Heart left ventricle (tissue), 16 donors: ENCODE measurements around the gene MSANTD1. TPM values are rescaled to one million over a fixed set of nuclear protein-coding genes. Genes with fewer than 3 reads are reported as not detected.

Experiments used
- ATAC-seq, 4 donors: fragments of 200-7000 bp; cut with Tn5 transposase; one replicate each; pipeline ENCODE4 v1.9.1; 2020 to 2022; ENCODE audit warnings: moderate library complexity in 4 of 4, mild to moderate bottlenecking in 3 of 4, moderate number of reproducible peaks in 1 of 4
- DNase-seq, 5 donors: peaks; one replicate each; pipeline ENCODE4 v3.0.0-alpha.2; 2020
- H3K27ac ChIP-seq, 12 donors: fragments of 200-600 bp; sonication (generic) in 4 of 12; one replicate each; pipeline versions ENCODE4 v1.5.0 to v1.8.0; 2016 to 2022; ENCODE audit warnings: mild to moderate bottlenecking in 2 of 12
- H3K27me3 ChIP-seq, 9 donors: fragments of 200-600 bp; sonication (generic) in 2 of 9; one replicate each; pipeline versions ENCODE4 v1.5.1 to v1.8.0; 2016 to 2022; ENCODE audit warnings: mild to moderate bottlenecking in 3 of 9
- H3K36me3 ChIP-seq, 9 donors: fragments of 200-600 bp; sonication (generic) in 2 of 9; one replicate each; pipeline versions ENCODE4 v1.5.0 to v1.8.0; 2018 to 2022; ENCODE audit warnings: mild to moderate bottlenecking in 2 of 9
- H3K4me1 ChIP-seq, 12 donors: fragments of 200-600 bp; sonication (generic) in 4 of 12; one replicate each; pipeline versions ENCODE4 v1.5.0 to v1.8.0; 2016 to 2022; ENCODE audit warnings: mild to moderate bottlenecking in 3 of 12
- H3K4me3 ChIP-seq, 12 donors: fragments of 200-600 bp; sonication (generic) in 4 of 12; one replicate each; pipeline versions ENCODE4 v1.5.0 to v1.8.0; 2017 to 2022; ENCODE audit warnings: mild to moderate bottlenecking in 9 of 12, moderate library complexity in 4 of 12
- H3K9me3 ChIP-seq, 12 donors: fragments of 200-600 bp; sonication (generic) in 4 of 12; one replicate each; pipeline versions ENCODE4 v1.5.0 to v1.8.0; 2016 to 2022; ENCODE audit warnings: mild to moderate bottlenecking in 1 of 12
- CTCF ChIP-seq, 12 donors: fragments of 200-600 bp; sonication (generic) in 4 of 12; IDR thresholded peaks; one replicate each; pipeline versions ENCODE4 v1.5.0 to v1.8.0; 2018 to 2022; ENCODE audit warnings: antibody characterized with exemption in 12 of 12, mild to moderate bottlenecking in 5 of 12
- POLR2A ChIP-seq, 2 donors: fragments of 450-650 bp; IDR thresholded peaks; one replicate each; pipeline ENCODE4 v1.6.1; 2017; ENCODE audit warnings: antibody characterized with exemption in 2 of 2, mild to moderate bottlenecking in 2 of 2, moderate library complexity in 2 of 2
- WGBS, 4 donors: extraction: QIAGEN DNeasy Blood & Tissue Kit in 2 of 4; methylation state at CpG; one replicate each; pipeline versions ENCODE4 v1.1.5 to v1.1.7; 2013 to 2018; 5-methylcytosine and 5-hydroxymethylcytosine counted together
- intact Hi-C, 10 donors: fragments of 100-400 bp; cut with DNase I; formaldehyde crosslinking; loops; one replicate each; pipeline versions ENCODE4 v1.11.1 to v1.14.2; 2022
- polyA plus RNA-seq, 2 donors: library from polyadenylated mRNA; stranded (reverse); fragments of 200-250 nt; gene quantifications; one replicate each; pipeline ENCODE4 v1.2.3, GENCODE V29; 2013
- total RNA-seq, 9 donors: library from RNA; depleted of rRNA in 2 of 9; stranded (reverse); fragments of >200 nt in 2 of 9; fragmentation: NEBNext Ultra II Directional in 3 of 9; extraction: Animal tissue kit (Norgen Biotek cat#: 25700) in 3 of 9; gene quantifications; one replicate each; pipeline versions ENCODE4 v1.1.0 to v1.2.4, GENCODE V29; 2016 to 2023
- donor health status: ischemic (EF 13 %, LVEDD 7.1; RV severe dilation, severe dysfunction).
- donor health status: healthy with polysubstance abuse.
- donor health status: DM: no; HTN: yes; CAD: no.
- donor health status: DM: no; HTN: no; CAD: no.
- donor health status: ischemic (EF 25% LVEDD 6.9; RV normal size, moderate dysfunction).
- donor health status: ischemic (EF 25% LVEDD 5.7; RV mildly dilated, moderate dysfunction).
- donor health status: healthy.
- donor health status: DM: yes; HTN: yes; CAD: no.
- donor health status: ischemic (EF 35%, LVEDD 5.7; RV mildly dilated, moderate dysfunction).
- donor health status: nonischemic (EF 11% LVEDD 7.7; RV severe dilation, severe dysfunction).
- donor health status: DM: yes; HTN: yes; CAD: no.
- donor health status: PGD.
- donor health status: ischemic (EF 29% LVEDD 5.4; RV normal size, mild dysfunction).
- donor health status: nonischemic (EF 23%, LVEDD 6.1; RV moderate dilation, normal function).

Gene MSANTD1
- total and polyA plus RNA-seq, 11 donors, result 0.30 to 0.93 (median 0.34) TPM; not detected in 2

- intact Hi-C loops, result no loop called here
- H3K27ac ChIP-seq, result peak overlapping the region in 2 of 12 donors; percentile 15 to 42
- no peak overlapping the region for H3K4me3 ChIP-seq
- ATAC-seq, result peak in 1 of 4 donors; percentile 73
- no peaks in the 10 kb centered on the region for H3K27me3 ChIP-seq
- TF ChIP-seq CTCF (IDR thresholded peaks at IDR 0.05), result no peak
- no peak for TF ChIP-seq POLR2A (IDR thresholded peaks at IDR 0.05)
- no peaks in the 10 kb centered on the region for H3K9me3 ChIP-seq
- H3K36me3 ChIP-seq, result peaks cover 0 to 99% (median 96%) of the 10 kb centered on the region in 9 donors
- peaks cover 0 to 17% (median 0%) of the 10 kb centered on the region in 12 donors for H3K4me1 ChIP-seq
- 63 to 72% (median 67%) methylated on average over 9 of the region's 9 CpGs for WGBS, 4 donors
- peak in 2 of 5 donors; percentile 19 to 20 for DNase-seq
Observed at GRCh38 chr4:3219761-3220475, 29.0 kb upstream of the MSANTD1 start.

GRCh38 chr4:3220476-3221183, 28.3 kb upstream of the MSANTD1 start:
- Histone ChIP-seq H3K27me3 (no peaks in the 10 kb centered on the region), H3K9me3 (no peaks in the 10 kb centered on the region), H3K27ac (peak overlapping the region in 2 of 12 donors; percentile 15 to 16), H3K36me3 (peaks cover 0 to 99% (median 95%) of the 10 kb centered on the region in 9 donors), H3K4me3 (no peak overlapping the region), H3K4me1 (peaks cover 0 to 25% (median 0%) of the 10 kb centered on the region in 12 donors)
- ATAC-seq (no peak), DNase-seq (peak in 1 of 5 donors; percentile 7)
- TF ChIP-seq POLR2A (IDR thresholded peaks at IDR 0.05) (no peak), CTCF (IDR thresholded peaks at IDR 0.05) (no peak)
- WGBS, 4 donors, result 76 to 87% (median 80%) methylated on average over 8 of the region's 8 CpGs
- intact Hi-C loops, result no loop called here

GRCh38 chr4:3221184-3221494, 27.8 kb upstream of the MSANTD1 start:
- 91 to 95% (median 94%) methylated on average over 8 of the region's 8 CpGs for WGBS, 4 donors
- no peak for DNase-seq
- TF ChIP-seq POLR2A (IDR thresholded peaks at IDR 0.05) (no peak), CTCF (IDR thresholded peaks at IDR 0.05) (no peak)
- Histone ChIP-seq H3K36me3 (peaks cover 0 to 99% (median 93%) of the 10 kb centered on the region in 9 donors), H3K4me1 (peaks cover 0 to 28% (median 0%) of the 10 kb centered on the region in 12 donors), H3K9me3 (no peaks in the 10 kb centered on the region), H3K27me3 (no peaks in the 10 kb centered on the region), H3K27ac (no peak overlapping the region), H3K4me3 (no peak overlapping the region)
- intact Hi-C loops, result no loop called here
- ATAC-seq, result no peak

GRCh38 chr4:3221996-3222395, 27.0 kb upstream of the MSANTD1 start:
- Histone ChIP-seq H3K4me3 (no peak overlapping the region), H3K36me3 (peaks cover 0 to 100% (median 88%) of the 10 kb centered on the region in 9 donors), H3K9me3 (no peaks in the 10 kb centered on the region), H3K27me3 (no peaks in the 10 kb centered on the region), H3K4me1 (peaks cover 0 to 35% (median 0%) of the 10 kb centered on the region in 12 donors), H3K27ac (no peak overlapping the region)
- peak in 1 of 5 donors; percentile 25 for DNase-seq
- 84 to 87% (median 86%) methylated on average over 12 of the region's 12 CpGs; no CpG with 5 or more reads in 1 of the 4 donors for WGBS, 4 donors
- peak in 1 of 4 donors; percentile 6 for ATAC-seq
- intact Hi-C loops, result no loop called here
- no peak for TF ChIP-seq POLR2A (IDR thresholded peaks at IDR 0.05)
- no peak for TF ChIP-seq CTCF (IDR thresholded peaks at IDR 0.05)
